Smooth muscle cell (in vitro differentiated cells): ENCODE measurements around the gene FBXO15. TPM values are rescaled to one million over a fixed set of nuclear protein-coding genes. Genes with fewer than 3 reads are reported as not detected.

ENCODE experiments used
- DNase-seq: peaks from one replicate; lab custom pipeline; 2025; ENCODE audit not compliant: unreplicated experiment; lab: John Stamatoyannopoulos, UW
- H2AFZ ChIP-seq: fragments of 200-600 bp; sonication (generic); 2 replicates; pipeline ENCODE4 v1.6.0; 2016; ENCODE audit warnings: antibody characterized with exemption, low read depth, mild to moderate bottlenecking
- H3F3A ChIP-seq: fragments of 200-600 bp; sonication (generic); 2 replicates; pipeline ENCODE4 v1.6.0; 2017; ENCODE audit warnings: antibody characterized with exemption, low read depth
- H3K27ac ChIP-seq: fragments of 200-600 bp; sonication (generic); 2 replicates; pipeline ENCODE4 v1.5.1; 2016; ENCODE audit warnings: low read depth, mild to moderate bottlenecking
- H3K27me3 ChIP-seq: fragments of 200-600 bp; sonication (generic); 2 replicates; pipeline ENCODE4 v1.6.1; 2016; ENCODE audit warnings: low read depth, mild to moderate bottlenecking
- H3K36me3 ChIP-seq: fragments of 200-600 bp; sonication (generic); 2 replicates; pipeline ENCODE4 v1.5.1; 2016; ENCODE audit warnings: low read depth
- H3K4me1 ChIP-seq: fragments of 200-600 bp; sonication (generic); 2 replicates; pipeline ENCODE4 v1.5.1; 2016; ENCODE audit warnings: low read depth
- H3K4me2 ChIP-seq: fragments of 200-600 bp; sonication (generic); 2 replicates; pipeline ENCODE4 v1.6.0; 2016; ENCODE audit warnings: mild to moderate bottlenecking
- H3K4me3 ChIP-seq: fragments of 200-600 bp; sonication (generic); 2 replicates; pipeline ENCODE4 v1.5.1; 2016; ENCODE audit warnings: mild to moderate bottlenecking
- H3K79me2 ChIP-seq: fragments of 200-600 bp; sonication (generic); 2 replicates; pipeline ENCODE4 v1.6.0; 2016; ENCODE audit warnings: low read depth, mild to moderate bottlenecking
- H3K9ac ChIP-seq: fragments of 200-600 bp; sonication (generic); 2 replicates; pipeline ENCODE4 v1.6.0; 2016; ENCODE audit warnings: low read depth
- H3K9me3 ChIP-seq: fragments of 200-600 bp; sonication (generic); replicated peaks from 2 replicates; pipeline ENCODE4 v1.5.1; 2016; ENCODE audit warnings: low read depth
- H4K20me1 ChIP-seq: fragments of 200-600 bp; sonication (generic); 2 replicates; pipeline ENCODE4 v1.6.0; 2016; ENCODE audit warnings: low read depth
- CTCF ChIP-seq: fragments of 200-600 bp; sonication (generic); IDR thresholded peaks from 2 replicates; pipeline ENCODE4 v1.5.1; 2017; ENCODE audit warnings: borderline replicate concordance, mild to moderate bottlenecking, antibody characterized with exemption; ENCODE audit not compliant: insufficient read depth, poor library complexity, severe bottlenecking
- WGBS: methylation state at CpG from one replicate; pipeline ENCODE4 v1.1.7; 2016; ENCODE audit warnings: low lambda C conversion rate; 5-methylcytosine and 5-hydroxymethylcytosine counted together
- polyA plus RNA-seq: library from polyadenylated mRNA; unstranded; fragments of >200 nt; fragmentation: Nextera tagmentation; extraction: Ambion mirVana; gene quantifications from 2 replicates; pipeline ENCODE4 v1.2.1, GENCODE V29; 2016
- total RNA-seq: library from RNA; depleted of rRNA; stranded (reverse); fragments of >200 nt; gene quantifications from 2 replicates; pipeline ENCODE4 v1.2.3, GENCODE V29; 2014

Gene FBXO15
- total and polyA plus RNA-seq, 2 experiments from 2014 or later = 2.2 to 7.8 TPM

GRCh38 chr18:74178884-74179283, 31.2 kb upstream of the FBXO15 start:
- 74% methylated on average over 1 of the region's 1 CpG for WGBS

GRCh38 chr18:74175658-74176057, 28.0 kb upstream of the FBXO15 start:
- no peak overlapping the region for H3K27ac ChIP-seq
- no peaks in the 10 kb centered on the region for H3K79me2 ChIP-seq
- no peak overlapping the region for H3K9ac ChIP-seq
- H3K27me3 ChIP-seq = peaks cover 20% of the 10 kb centered on the region
- H3K4me2 ChIP-seq = no peak overlapping the region
- 95% methylated on average over 6 of the region's 6 CpGs for WGBS
- no peak overlapping the region for H3K4me3 ChIP-seq
- H3K36me3 ChIP-seq = no peaks in the 10 kb centered on the region
- no peak for TF ChIP-seq CTCF
- H3K9me3 ChIP-seq = no peaks in the 10 kb centered on the region
- DNase-seq = no peak
- no peaks in the 10 kb centered on the region for H4K20me1 ChIP-seq
- no peak overlapping the region for H2AFZ ChIP-seq
- H3K4me1 ChIP-seq = no peaks in the 10 kb centered on the region
- no peaks in the 10 kb centered on the region for H3F3A ChIP-seq

More at GRCh38 chr18:74178884-74179283, 31.2 kb upstream of the FBXO15 start:
- H3K4me2 ChIP-seq = no peak overlapping the region
- DNase-seq = no peak
- no peaks in the 10 kb centered on the region for H4K20me1 ChIP-seq
- H3K79me2 ChIP-seq = no peaks in the 10 kb centered on the region
- H3K4me1 ChIP-seq = peaks cover 2% of the 10 kb centered on the region
- H3K9me3 ChIP-seq = no peaks in the 10 kb centered on the region
- H2AFZ ChIP-seq = no peak overlapping the region
- no peaks in the 10 kb centered on the region for H3K36me3 ChIP-seq
- no peak for TF ChIP-seq CTCF
- H3K27ac ChIP-seq = peak overlapping the region; percentile 52
- no peak overlapping the region for H3K4me3 ChIP-seq
- H3K9ac ChIP-seq = no peak overlapping the region
- H3F3A ChIP-seq = no peaks in the 10 kb centered on the region
- H3K27me3 ChIP-seq = peaks cover 2% of the 10 kb centered on the region

GRCh38 chr18:74173434-74173750, 25.8 kb upstream of the FBXO15 start:
- H4K20me1 ChIP-seq = no peaks in the 10 kb centered on the region
- no peak overlapping the region for H3K27ac ChIP-seq
- no peaks in the 10 kb centered on the region for H3K9me3 ChIP-seq
- H3K36me3 ChIP-seq = no peaks in the 10 kb centered on the region
- no peak for TF ChIP-seq CTCF
- no peak overlapping the region for H3K4me2 ChIP-seq
- no peaks in the 10 kb centered on the region for H3F3A ChIP-seq
- no peak overlapping the region for H3K4me3 ChIP-seq
- H3K79me2 ChIP-seq = no peaks in the 10 kb centered on the region
- no peaks in the 10 kb centered on the region for H3K4me1 ChIP-seq
- H3K27me3 ChIP-seq = peaks cover 29% of the 10 kb centered on the region
- no peak for DNase-seq
- WGBS = 90% methylated on average over 11 of the region's 11 CpGs
- no peak overlapping the region for H3K9ac ChIP-seq
- H2AFZ ChIP-seq = no peak overlapping the region

GRCh38 chr18:74172697-74173433, 25.2 kb upstream of the FBXO15 start:
- Histone ChIP-seq H4K20me1 (no peaks in the 10 kb centered on the region), H3K27me3 (peaks cover 29% of the 10 kb centered on the region), H3K27ac (no peak overlapping the region), H3K9me3 (no peaks in the 10 kb centered on the region), H3K4me2 (no peak overlapping the region), H2AFZ (no peak overlapping the region), H3K36me3 (no peaks in the 10 kb centered on the region), H3K9ac (no peak overlapping the region), H3F3A (no peaks in the 10 kb centered on the region), H3K79me2 (no peaks in the 10 kb centered on the region), H3K4me1 (no peaks in the 10 kb centered on the region), H3K4me3 (no peak overlapping the region)
- 89% methylated on average over 18 of the region's 27 CpGs for WGBS
- TF ChIP-seq CTCF = no peak
- DNase-seq = no peak
